BE2C (cell line): Measurements from ENCODE around the gene MAN2A1.

Source experiments
- DNase-seq: peaks from one replicate; pipeline ENCODE4 v3.0.0-alpha.2; 2020
- H3K27me3 ChIP-seq: fragments of 250-450 bp; sonication (Bioruptor Pico); 2 replicates; pipeline ENCODE4 v1.5.1; 2020; ENCODE audit warnings: mild to moderate bottlenecking
- H3K36me3 ChIP-seq: fragments of 250-450 bp; sonication (Bioruptor Pico); 2 replicates; pipeline ENCODE4 v1.5.1; 2020; ENCODE audit warnings: mild to moderate bottlenecking
- H3K4me1 ChIP-seq: fragments of 250-450 bp; sonication (Bioruptor Pico); 2 replicates; pipeline ENCODE4 v1.5.1; 2020
- H3K4me3 ChIP-seq: 2 replicates; pipeline ENCODE4 v1.5.1; 2011; ENCODE audit warnings: low read depth, low read length
- H3K9me3 ChIP-seq: fragments of 250-450 bp; sonication (Bioruptor Pico); 2 replicates; pipeline ENCODE4 v1.5.1; 2020
- CTCF ChIP-seq: IDR thresholded peaks from 2 replicates; pipeline ENCODE4 v1.5.1; 2012; ENCODE audit warnings: mild to moderate bottlenecking, low read depth, low read length

Gene MAN2A1

GRCh38 chr5:109899163-109899535 lies 209.4 kb downstream of the MAN2A1 start:
- Histone ChIP-seq H3K4me3 (no peak overlapping the region), H3K36me3 (no peaks in the 10 kb centered on the region), H3K4me1 (no peaks in the 10 kb centered on the region), H3K9me3 (no peaks in the 10 kb centered on the region), H3K27me3 (no peaks in the 10 kb centered on the region)
- TF ChIP-seq CTCF, result no peak
- no peak for DNase-seq

- Histone ChIP-seq H3K4me3 (no peak overlapping the region), H3K27me3 (no peaks in the 10 kb centered on the region), H3K9me3 (no peaks in the 10 kb centered on the region), H3K4me1 (no peaks in the 10 kb centered on the region), H3K36me3 (no peaks in the 10 kb centered on the region)
- DNase-seq, result no peak
- no peak for TF ChIP-seq CTCF
Measured at GRCh38 chr5:109900461-109900860, 210.7 kb downstream of the MAN2A1 start.

GRCh38 chr5:109900911-109901627 lies 211.3 kb downstream of the MAN2A1 start:
- Histone ChIP-seq H3K4me1 (peaks cover 5% of the 10 kb centered on the region; the same call in 1 of the 2 replicates), H3K9me3 (no peaks in the 10 kb centered on the region), H3K36me3 (no peaks in the 10 kb centered on the region), H3K27me3 (no peaks in the 10 kb centered on the region), H3K4me3 (no peak overlapping the region)
- TF ChIP-seq CTCF, result no peak
- DNase-seq, result no peak

- Histone ChIP-seq H3K9me3 (no peaks in the 10 kb centered on the region), H3K27me3 (no peaks in the 10 kb centered on the region), H3K4me3 (no peak overlapping the region), H3K4me1 (peaks cover 6% of the 10 kb centered on the region; the same call in 1 of the 2 replicates), H3K36me3 (no peaks in the 10 kb centered on the region)
- TF ChIP-seq CTCF, result no peak
- no peak for DNase-seq
Measured at GRCh38 chr5:109901628-109901981, 211.9 kb downstream of the MAN2A1 start.

- TF ChIP-seq CTCF, result no peak
- Histone ChIP-seq H3K4me3 (no peak overlapping the region), H3K9me3 (no peaks in the 10 kb centered on the region), H3K27me3 (no peaks in the 10 kb centered on the region), H3K36me3 (no peaks in the 10 kb centered on the region), H3K4me1 (peaks cover 6% of the 10 kb centered on the region; the same call in 1 of the 2 replicates)
- DNase-seq, result no peak
Measured at GRCh38 chr5:109903061-109903460, 213.3 kb downstream of the MAN2A1 start.

GRCh38 chr5:109905906-109906305 lies 216.2 kb downstream of the MAN2A1 start:
- Histone ChIP-seq H3K36me3 (no peaks in the 10 kb centered on the region), H3K4me1 (peaks cover 9% of the 10 kb centered on the region; the same call in 1 of the 2 replicates), H3K4me3 (no peak overlapping the region), H3K9me3 (no peaks in the 10 kb centered on the region), H3K27me3 (no peaks in the 10 kb centered on the region)
- DNase-seq, result no peak
- no peak for TF ChIP-seq CTCF
